DMS79 (cell line): ENCODE measurements around the gene PTMA.
A peak's percentile ranks its signal among the peaks of the same experiment; 100 is the strongest.
"Not testable (repeated sequence)": the region's sequence is repeated elsewhere in the genome, so short reads cannot be mapped to it uniquely, and the experiment has no call there.

ENCODE experiments used
- DNase-seq: peaks from one replicate; lab custom pipeline; 2025; lab: John Stamatoyannopoulos, UW

PTMA gene

GRCh38 chr2:231707927-231708772, at the start of gene PTMA:
PTMA (plus strand) TSS chr2:231708525; CDS start chr2:231708707, 182 bp downstream.
- peak; percentile 97 for DNase-seq

GRCh38 chr2:231660073-231660472, 48.3 kb upstream of the PTMA start:
- not testable (repeated sequence) for DNase-seq

- DNase-seq = no peak
Observed at GRCh38 chr2:231660860-231661259, 47.5 kb upstream of the PTMA start.

- no peak for DNase-seq
Observed at GRCh38 chr2:231661422-231662027, 46.8 kb upstream of the PTMA start.

- peak; percentile 55 for DNase-seq
Observed at GRCh38 chr2:231662028-231662810, 46.1 kb upstream of the PTMA start.

GRCh38 chr2:231662811-231663457, 45.4 kb upstream of the PTMA start:
- no peak for DNase-seq

- no peak for DNase-seq
Observed at GRCh38 chr2:231663458-231664212, 44.7 kb upstream of the PTMA start.

- DNase-seq = no peak
Observed at GRCh38 chr2:231664727-231665126, 43.6 kb upstream of the PTMA start.

- no peak for DNase-seq
Observed at GRCh38 chr2:231665245-231666170, 42.8 kb upstream of the PTMA start.

GRCh38 chr2:231666171-231667095, 41.9 kb upstream of the PTMA start:
- peak; percentile 83 for DNase-seq

GRCh38 chr2:231667096-231667427, 41.3 kb upstream of the PTMA start:
- DNase-seq = no peak

- no peak for DNase-seq
Observed at GRCh38 chr2:231667496-231667895, 40.8 kb upstream of the PTMA start.

- DNase-seq = no peak
Observed at GRCh38 chr2:231668981-231669380, 39.3 kb upstream of the PTMA start.

GRCh38 chr2:231671270-231672050, 36.9 kb upstream of the PTMA start:
- DNase-seq = peak; percentile 64

GRCh38 chr2:231672617-231673347, 35.5 kb upstream of the PTMA start:
- DNase-seq = peak; percentile 96

GRCh38 chr2:231673348-231673770, 35.0 kb upstream of the PTMA start:
- DNase-seq = peak; percentile 89

GRCh38 chr2:231674587-231675338, 33.6 kb upstream of the PTMA start:
- peak; percentile 52 for DNase-seq
